ENCODE measurements around the gene LAMC3.
"Not testable (repeated sequence)": the region's sequence is repeated elsewhere in the genome, so short reads cannot be mapped to it uniquely, and the experiment has no call there.

The LAMC3 gene

DNA sequence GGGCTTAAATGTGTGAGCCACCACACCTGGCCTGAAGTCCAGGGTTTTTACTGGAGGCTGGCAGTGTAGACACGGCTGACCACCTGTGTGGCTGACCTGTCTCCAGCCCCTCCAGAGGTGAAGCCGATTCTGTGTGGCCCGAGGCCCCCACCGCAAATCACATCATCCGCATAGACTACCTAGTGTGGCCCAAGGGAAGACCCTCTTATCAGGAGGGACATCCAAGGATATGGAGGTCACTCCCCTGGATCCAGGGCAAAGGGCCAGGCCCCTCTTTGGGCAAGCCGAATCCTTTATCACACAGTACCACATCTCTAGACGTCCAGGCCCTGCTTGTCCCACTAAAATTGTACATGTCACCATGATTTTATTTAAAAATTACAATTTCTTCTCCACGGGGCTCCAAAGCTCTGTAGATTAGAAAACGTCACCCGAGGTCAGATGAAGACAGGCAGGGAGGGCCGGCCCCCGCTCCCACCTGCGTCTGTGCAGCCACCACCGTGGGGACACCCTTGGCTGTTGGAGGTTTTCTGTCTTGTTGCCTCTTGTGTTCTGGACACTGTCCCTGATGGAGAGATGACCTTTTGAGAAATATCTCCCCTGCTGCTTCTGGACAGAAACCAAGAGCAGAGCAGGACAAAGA lies 20.1 kb downstream of the LAMC3 start:
- DNase-seq (ENCODE audit: low read depth in 2 of 2): no peak

DNA sequence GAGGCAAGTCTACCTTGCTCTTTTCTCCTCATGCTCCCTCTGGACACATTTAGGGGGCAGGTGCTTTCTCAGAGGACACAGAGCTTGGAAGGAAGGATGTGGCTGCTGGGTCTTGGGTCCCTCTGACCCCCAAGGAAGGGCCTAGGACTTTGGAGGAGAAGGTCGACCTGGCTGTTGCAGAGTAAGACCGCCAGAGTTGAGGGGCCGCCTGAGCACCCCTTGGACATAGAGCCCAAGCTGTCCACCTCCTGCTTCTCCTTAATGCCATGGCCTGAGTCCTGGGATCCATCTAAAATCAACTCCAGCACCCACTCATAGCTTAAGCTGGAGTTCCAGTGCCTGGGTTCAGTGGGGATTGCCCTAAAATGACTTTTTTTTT lies 20.6 kb downstream of the LAMC3 start:
- DNase-seq (ENCODE audit: low read depth in 2 of 2): no peak

DNA sequence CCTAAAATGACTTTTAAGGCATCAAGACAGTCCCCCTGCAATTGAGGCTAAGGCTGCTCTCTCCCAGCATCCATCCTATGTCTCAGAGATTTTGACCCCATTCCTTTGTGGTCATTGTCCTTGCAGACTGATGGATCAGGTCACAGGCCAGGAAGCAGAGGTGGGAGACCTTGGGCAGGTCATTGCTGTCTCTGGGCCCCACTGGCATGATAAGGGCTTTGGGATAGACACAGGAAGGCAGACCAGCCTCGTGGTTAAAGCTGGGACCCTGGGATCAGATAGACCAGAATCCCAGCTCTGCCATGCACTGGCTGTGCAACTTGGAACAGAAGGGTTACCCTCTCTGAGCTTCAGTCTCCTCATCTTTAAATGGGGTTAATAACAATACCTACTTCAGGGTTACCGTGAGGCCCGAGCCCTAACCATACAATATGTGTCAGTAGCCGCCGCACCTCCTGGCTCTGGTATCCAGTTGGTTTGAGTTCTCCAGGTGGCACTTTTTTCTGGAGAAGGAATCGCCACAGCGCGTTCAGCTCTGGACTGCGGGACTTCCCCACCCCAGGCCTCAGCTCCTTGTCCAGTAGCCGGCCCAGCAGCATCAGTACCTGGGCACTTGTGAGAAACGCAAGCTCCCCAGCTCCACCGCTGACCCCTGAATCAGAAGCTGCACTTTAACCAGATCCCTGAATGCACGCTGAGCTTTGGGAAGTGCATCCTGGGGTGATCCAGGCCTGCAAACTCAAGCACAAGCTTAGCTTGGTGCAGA lies 21.4 kb downstream of the LAMC3 start:
- DNase-seq (ENCODE audit: low read depth in 2 of 2): no peak

GRCh38 chr9:131031005-131031641 lies 22.1 kb downstream of the LAMC3 start:
- no peak for DNase-seq (ENCODE audit: low read depth in 2 of 2)

DNA sequence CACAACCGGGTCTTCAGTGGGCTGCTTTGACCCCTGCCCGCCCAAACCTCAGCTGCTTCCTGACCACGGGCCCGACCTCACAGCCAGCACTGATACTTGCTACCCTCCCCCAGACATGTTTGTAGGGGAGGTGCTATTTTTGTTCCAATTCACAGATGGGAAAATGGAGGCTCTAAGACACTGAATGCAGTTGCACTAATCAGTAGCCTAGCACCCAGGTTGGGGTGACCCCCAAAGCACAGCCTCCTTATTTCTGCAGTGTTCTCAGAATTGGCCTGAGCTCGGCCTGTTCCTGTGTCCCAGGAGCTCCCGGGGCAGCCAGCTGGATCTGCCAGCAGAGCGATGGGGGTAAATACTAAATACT lies 22.6 kb downstream of the LAMC3 start:
- DNase-seq (ENCODE audit: low read depth in 2 of 2): no peak

DNA sequence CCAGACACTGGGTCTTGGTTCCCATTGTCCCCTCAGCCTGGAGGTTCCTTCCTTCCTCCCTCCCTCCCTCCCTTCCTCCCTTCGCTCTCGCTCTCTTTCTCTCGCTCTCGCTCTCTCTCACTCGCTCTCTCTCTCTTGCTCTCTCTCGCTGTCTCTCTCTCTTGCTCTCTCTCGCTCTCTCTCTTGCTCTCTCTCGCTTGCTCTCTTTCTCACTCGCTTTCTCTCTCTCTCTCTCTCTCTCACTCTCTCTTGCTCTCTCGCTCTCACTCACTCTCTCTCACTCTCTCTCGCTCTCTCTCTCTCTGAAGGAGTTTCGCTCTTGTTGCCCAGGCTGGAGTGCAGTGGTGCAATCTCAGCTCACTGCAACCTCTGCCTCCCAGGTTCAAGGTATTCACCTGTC lies 23.4 kb downstream of the LAMC3 start:
- no peak for DNase-seq (ENCODE audit: low read depth in 2 of 2)

DNA sequence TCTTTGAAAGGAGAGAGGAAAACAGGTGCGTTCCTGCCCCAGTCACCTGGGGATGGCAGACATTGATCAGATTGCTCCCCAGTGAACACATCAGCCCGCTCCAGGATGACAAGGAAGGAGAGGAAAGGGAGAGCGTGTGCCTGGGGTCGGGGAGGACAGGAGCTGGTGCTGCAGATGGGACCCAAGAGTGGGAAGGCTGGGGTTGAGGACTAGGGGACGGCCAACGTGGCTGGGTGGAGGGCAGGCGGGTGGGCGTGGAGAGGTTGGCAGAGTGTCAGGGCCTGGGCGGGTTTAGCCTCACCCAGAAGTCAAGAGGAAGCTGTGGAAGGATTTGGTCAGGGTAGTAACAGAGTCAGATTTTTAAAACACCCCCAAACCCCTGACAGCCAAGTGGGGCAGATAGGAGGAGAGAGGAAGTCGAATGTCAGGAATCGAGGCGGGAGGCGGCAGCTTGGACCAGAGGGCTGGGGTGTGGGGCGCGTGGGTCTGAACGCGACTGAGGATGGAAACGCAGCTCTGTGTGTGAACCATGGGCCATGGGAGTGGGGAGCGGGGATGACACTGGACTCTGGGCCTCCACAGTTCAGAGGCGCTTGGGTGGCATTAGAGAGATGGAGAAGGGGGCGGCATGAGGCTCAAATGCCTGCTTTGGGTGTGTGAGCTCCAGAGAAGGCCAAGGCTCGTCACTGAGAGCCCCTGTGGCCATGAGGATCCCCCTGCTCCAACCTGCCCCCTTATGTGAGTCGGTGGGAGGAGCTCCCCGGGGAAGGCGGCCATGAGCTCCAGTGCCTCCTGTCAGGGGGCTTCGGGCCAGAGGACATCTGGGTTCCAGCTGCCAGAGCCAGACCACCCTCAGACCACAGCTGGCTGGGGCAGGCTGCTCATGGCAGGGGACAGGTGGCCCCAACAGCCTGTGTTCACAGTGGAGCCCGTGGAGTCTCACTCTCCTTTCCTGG lies 24.6 kb downstream of the LAMC3 start:
- DNase-seq (ENCODE audit: low read depth in 2 of 2): no peak

- no peak for DNase-seq (ENCODE audit: low read depth in 2 of 2)
These were observed 25.3 kb downstream of the LAMC3 start for GRCh38 chr9:131034268-131034667.

DNA sequence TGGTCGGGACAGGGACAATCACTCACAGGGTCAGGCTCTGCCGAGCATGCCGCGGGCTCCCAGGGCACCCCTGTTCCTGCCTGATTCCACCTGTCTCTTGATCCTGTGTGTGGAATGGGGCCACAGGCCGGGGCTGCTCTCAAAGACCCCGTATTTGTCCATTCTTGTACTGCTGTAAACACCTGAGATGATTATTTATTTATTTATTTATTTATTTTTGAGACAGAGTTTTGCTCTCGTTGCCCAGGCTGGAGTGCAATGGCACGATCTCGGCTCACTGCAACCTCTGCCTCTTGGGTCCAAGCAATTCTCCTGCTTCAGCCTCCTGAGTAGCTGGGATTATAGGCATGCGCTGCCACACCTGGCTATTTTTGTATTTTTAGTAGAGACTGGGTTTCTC lies 25.8 kb downstream of the LAMC3 start:
- not testable (repeated sequence) for DNase-seq (ENCODE audit: low read depth in 2 of 2)

GRCh38 chr9:131035548-131035947 lies 26.6 kb downstream of the LAMC3 start:
- DNase-seq (ENCODE audit: low read depth in 2 of 2): no peak

DNA sequence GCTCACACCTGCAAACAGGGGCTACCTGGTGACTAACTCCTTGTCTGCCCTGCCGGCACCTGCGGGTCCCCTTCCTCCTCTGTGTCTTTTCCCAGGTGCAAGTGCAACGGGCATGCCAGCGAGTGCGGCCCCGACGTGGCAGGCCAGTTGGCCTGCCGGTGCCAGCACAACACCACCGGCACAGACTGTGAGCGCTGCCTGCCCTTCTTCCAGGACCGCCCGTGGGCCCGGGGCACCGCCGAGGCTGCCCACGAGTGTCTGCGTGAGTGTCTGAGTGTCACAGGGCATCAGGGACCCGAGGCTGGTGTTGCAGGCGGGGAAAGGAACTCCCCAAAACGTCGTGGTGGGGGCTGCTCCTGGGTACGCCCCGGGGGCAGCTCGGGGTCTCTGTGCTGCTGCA lies 27.1 kb downstream of the LAMC3 start:
- no peak for DNase-seq (ENCODE audit: low read depth in 2 of 2)

GRCh38 chr9:131036529-131037334 lies 27.8 kb downstream of the LAMC3 start:
- DNase-seq (ENCODE audit: low read depth in 2 of 2): no peak

DNA sequence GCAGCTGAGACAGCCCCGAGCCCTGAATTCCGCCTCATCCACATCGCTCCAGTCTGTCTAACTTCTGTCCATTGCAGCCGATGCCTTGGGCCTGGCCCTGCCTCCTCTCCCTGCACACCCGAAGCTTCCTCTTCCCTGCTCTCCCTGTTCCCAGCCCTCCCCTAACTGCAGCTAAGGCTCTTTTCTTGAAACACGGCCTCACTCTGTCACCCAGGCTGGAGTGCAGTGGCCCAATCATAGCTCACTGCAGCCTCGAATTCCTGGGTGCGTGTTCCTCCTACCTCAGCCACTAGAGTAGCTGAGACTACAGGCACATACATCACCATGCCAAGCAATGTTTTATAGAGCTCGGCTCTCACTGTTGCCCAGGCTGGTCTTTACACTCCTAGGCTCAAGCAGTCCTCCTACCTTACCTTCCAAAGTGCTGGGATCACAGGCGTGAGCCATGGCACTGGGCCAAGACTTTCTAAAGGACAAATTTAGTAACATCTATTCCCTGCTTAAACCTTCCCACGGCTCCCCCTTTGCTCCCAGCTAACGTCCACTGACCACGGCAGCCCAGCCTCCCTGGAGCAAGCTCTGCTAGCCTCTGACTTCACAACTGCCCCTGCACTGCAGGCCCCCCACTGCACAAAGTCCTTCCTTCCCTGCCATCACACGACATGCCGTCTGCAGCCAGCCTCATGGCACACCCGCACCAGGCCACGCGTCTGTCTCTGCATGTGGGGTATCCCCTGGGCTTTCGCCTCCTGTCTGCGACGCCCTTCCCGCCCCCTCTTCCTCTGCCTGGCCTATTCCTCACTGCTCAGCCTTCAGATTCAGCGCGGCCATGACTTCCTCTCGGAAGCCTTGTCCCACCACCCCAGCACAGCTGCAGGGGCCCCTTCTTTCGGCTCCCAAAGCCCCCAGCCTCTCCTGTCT lies 28.6 kb downstream of the LAMC3 start:
- DNase-seq (ENCODE audit: low read depth in 2 of 2): no peak

- DNase-seq (ENCODE audit: low read depth in 2 of 2): no peak
These were observed 29.5 kb downstream of the LAMC3 start for GRCh38 chr9:131038256-131039128.

DNA sequence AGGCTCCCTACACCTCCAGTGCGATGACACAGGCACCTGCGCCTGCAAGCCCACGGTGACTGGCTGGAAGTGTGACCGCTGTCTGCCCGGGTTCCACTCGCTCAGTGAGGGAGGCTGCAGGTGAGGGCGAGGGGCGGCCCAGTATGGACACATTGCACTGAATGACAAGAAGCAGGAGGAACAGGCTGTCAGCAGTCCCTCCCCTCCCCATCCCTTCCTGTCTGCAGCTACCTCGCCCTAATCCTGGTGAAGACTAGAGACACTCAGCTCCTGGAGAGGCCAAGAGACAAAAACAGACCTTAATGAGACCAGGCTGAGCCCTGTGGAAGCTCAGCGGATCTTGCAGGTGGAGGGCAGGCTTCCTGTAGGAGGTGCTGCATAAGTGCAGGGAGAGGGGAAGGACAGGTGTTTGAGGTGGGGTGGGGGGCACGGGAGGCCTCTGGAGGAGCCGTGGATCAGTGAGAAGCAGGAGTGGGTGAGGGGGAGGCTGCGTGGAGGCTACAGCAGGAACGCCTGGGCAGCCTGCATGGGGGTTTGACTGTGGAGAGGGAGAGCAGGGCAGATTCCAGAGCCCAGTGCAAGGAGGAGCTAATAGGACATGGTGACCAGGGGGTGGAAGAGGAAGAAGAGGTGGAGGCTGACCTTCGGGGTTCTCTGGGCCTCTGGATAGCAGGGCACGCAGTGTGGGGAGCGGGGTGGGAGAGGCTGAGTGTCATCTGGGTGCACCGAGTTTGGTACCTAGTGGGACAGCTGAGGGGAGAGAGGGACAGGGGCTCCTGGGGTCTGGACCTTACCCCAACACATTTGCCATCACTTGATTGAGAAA lies 30.4 kb downstream of the LAMC3 start:
- no peak for DNase-seq (ENCODE audit: low read depth in 2 of 2)

DNA sequence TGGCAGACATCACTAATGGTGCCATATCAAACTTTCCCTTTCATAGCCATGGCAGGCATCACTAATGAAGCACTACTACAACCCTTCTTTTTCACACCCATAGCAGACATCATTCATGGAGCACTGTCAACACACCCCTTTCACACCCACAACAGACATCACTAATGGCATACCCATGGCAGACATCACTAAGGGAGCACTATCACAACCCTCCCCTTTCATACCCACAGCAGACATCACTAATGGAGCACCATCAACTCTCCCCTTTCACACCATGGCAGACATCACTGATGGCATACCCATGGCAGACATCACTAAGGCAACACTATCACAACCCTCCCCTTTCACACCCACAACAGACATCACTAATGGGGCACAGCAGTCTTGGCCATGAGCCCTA lies 33.7 kb downstream of the LAMC3 start:
- no peak for DNase-seq (ENCODE audit: low read depth in 2 of 2)

DNA sequence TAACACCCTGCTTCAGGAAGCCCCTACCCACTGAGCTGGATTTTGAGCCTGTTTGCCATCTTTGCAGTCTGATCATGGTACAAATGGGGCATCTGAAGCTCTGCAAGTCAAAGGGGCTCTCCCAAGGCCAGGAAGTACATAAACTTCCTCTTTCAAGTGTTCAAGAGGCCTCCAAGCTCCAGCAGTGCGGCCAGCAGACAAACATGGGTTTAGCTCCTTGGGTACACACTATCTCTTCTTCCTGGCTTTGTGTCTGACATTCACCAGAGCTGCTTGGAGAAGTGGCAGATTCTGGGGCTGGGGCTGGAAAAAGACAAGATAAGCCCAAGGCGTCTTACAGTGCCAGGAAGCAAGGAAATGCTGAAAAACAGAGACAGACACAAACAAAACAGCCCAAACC lies 34.1 kb downstream of the LAMC3 start:
- DNase-seq (ENCODE audit: low read depth in 2 of 2): no peak

DNA sequence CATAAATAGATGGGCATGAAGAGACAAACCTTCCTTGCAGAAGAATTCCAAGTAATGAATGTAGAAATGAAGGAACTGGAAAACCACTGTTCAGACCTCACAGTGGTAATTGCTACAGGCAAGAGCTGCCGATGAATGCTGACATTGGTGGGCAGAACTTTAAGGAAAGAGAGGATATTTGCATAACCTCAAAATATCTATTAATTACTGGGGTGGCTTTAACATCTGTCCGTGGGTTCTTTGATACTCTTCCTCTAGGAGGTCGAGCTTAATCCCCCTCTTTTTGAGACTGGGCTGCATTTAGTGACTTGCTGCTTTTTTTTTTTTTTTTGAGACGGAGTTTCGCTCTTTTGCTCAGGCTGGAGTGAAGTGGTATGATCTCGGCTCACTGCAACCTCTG lies 34.7 kb downstream of the LAMC3 start:
- DNase-seq (ENCODE audit: low read depth in 2 of 2): no peak
